Measurements from ENCODE around the gene ZKSCAN7.
"Not testable (repeated sequence)": the region's sequence is repeated elsewhere in the genome, so short reads cannot be mapped to it uniquely, and the experiment has no call there.

The ZKSCAN7 gene

GRCh38 chr3:44577354-44577952, 22.5 kb downstream of the ZKSCAN7 start:
- DNase-seq: not testable (repeated sequence)

GRCh38 chr3:44578316-44578715, 23.3 kb downstream of the ZKSCAN7 start:
- DNase-seq: not testable (repeated sequence)

GRCh38 chr3:44578924-44579515, 24.0 kb downstream of the ZKSCAN7 start:
- DNase-seq: not testable (repeated sequence)

GRCh38 chr3:44579749-44580148, 24.8 kb downstream of the ZKSCAN7 start:
- not testable (repeated sequence) for DNase-seq

- not testable (repeated sequence) for DNase-seq
Measured at GRCh38 chr3:44580971-44581370, 26.0 kb downstream of the ZKSCAN7 start.

GRCh38 chr3:44584646-44585501, 29.9 kb downstream of the ZKSCAN7 start, which contains the start of gene ZNF660:
TSS of gene ZNF660 (plus strand) at chr3:44584964. CDS start at chr3:44594194, 9,230 bp downstream.
- peak; percentile 78 for DNase-seq

- no peak for DNase-seq
Measured at GRCh38 chr3:44596621-44597020, 41.6 kb downstream of the ZKSCAN7 start.

GRCh38 chr3:44601749-44602148, 46.8 kb downstream of the ZKSCAN7 start:
- no peak for DNase-seq

- no peak for DNase-seq
Measured at GRCh38 chr3:44612678-44613077, 57.7 kb downstream of the ZKSCAN7 start.
